Upper lobe of left lung (tissue), 4 donors: ENCODE data around the gene CRTC1.

Experiments
- EP300 ChIP-seq, 4 donors: sonication (generic); formaldehyde crosslinking; IDR thresholded peaks; one replicate each; pipeline ENCODE4 v1.5.1; 2017; ENCODE audit warnings: antibody characterized with exemption in 4 of 4, control low read depth in 2 of 4
- POLR2A ChIP-seq, 4 donors: fragments of 450-650 bp; IDR thresholded peaks; one replicate each; pipeline ENCODE4 v1.5.1; 2016 to 2017; ENCODE audit warnings: antibody characterized with exemption in 4 of 4, mild to moderate bottlenecking in 2 of 4
- TF ChIP-seq, protein P1 (sequence below), 6 experiments: fragments of 450-650 bp in 4 of 6; fragments of 200-600 bp in 2 of 6; sonication (generic) in 2 of 6; IDR thresholded peaks; one replicate each; pipeline ENCODE4 v1.5.1; 2016 to 2019; ENCODE audit warnings: antibody characterized with exemption in 6 of 6

DNA sequence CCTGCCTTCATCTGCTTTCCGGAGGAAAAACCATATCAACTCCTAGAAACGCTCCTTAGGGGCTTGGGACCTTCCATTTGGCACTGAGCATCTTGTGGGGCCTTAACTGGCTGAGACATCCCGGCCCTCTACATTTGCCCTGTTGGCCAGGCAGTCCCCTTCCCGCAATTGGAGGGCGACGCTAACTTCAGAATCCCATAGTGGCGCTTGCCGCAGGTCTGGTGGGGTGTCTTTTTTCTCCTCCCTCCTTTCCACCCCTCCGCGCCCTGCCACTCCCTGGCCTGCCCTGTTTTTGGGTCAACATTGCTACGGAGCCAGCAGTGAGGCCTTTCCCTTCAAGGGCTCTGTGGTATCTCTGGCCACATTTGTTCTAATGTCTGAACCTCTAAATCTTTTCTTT is 13.6 kb upstream of the CRTC1 start:
- TF ChIP-seq POLR2A (IDR thresholded peaks at IDR 0.05) (no peak), EP300 (IDR thresholded peaks at IDR 0.05) (no peak)
- TF ChIP-seq, protein P1, sequence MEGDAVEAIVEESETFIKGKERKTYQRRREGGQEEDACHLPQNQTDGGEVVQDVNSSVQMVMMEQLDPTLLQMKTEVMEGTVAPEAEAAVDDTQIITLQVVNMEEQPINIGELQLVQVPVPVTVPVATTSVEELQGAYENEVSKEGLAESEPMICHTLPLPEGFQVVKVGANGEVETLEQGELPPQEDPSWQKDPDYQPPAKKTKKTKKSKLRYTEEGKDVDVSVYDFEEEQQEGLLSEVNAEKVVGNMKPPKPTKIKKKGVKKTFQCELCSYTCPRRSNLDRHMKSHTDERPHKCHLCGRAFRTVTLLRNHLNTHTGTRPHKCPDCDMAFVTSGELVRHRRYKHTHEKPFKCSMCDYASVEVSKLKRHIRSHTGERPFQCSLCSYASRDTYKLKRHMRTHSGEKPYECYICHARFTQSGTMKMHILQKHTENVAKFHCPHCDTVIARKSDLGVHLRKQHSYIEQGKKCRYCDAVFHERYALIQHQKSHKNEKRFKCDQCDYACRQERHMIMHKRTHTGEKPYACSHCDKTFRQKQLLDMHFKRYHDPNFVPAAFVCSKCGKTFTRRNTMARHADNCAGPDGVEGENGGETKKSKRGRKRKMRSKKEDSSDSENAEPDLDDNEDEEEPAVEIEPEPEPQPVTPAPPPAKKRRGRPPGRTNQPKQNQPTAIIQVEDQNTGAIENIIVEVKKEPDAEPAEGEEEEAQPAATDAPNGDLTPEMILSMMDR (IDR thresholded peaks at IDR 0.05) = no peak
